Measurements from ENCODE around the gene PRKCE.
"Not testable (repeated sequence)": the region's sequence is repeated elsewhere in the genome, so short reads cannot be mapped to it uniquely, and the experiment has no call there.

The PRKCE gene

DNA sequence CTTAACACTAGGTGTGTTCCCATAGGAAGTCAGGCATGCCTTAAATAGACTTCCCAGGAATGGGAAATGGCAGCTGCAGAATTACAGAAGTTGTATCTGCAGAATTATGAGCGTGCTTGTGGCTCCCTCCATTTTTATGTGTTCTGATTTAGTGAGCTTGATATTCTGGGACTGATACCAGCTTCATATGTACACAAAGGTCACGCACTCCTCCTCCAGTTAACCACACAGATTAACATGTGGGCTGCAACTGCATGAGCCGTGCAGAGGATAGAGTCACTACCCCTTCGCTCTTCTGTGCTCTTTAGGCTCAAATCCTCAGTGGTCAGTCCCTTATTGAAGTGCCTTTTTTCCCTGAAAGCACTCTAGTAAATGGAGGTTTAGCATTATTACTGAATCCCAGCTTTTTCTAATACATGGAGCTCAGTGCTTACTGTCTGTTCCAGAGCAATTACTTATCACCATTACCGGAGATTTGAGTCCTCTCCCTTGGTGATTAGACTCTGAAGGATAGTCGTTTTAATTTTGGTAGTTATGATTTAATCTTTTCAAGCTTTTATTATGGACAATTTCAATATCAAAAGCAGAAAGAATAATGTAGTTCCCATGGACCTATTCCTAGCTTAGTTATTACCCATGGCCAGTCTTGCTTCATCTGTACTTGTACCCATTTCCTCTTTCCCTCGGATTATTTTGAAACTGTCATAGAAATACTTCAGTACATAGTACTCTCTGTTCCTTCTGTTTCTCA, 238.3 kb downstream of the PRKCE start:
- DNase-seq (ENCODE audit: low read depth), result no peak

DNA sequence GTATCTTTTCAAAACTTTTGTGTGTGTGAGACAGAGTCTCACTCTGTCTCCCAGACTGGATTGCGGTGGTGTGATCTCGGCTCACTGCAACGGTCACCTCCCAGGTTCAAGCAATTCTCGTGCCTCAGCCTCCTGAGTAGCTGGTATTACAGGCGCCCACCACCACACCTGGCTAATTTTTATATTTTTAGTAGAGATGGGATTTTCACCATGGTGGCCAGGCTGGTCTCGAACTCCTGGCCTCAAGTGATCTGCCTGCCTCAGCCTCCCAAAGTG, 238.8 kb downstream of the PRKCE start:
- not testable (repeated sequence) for DNase-seq (ENCODE audit: low read depth)

DNA sequence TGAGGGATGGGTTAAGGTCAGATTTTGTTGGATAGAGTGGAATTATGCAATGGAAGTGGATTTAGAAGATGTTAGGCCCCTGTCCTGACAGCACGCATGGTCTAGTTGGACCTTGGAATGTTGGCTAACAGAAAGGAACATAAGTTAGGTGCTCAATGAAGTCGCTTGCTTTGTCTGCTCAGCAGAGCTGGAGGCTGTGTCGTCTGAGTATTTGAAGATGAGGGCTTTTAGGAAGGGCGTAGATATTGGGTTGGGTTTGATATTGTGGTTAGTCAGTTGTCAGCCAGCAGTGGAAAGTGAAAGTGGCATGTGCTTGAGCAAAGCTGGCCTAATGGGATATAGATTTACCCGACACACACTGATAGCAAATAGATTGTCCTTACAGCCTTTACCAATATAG, 239.3 kb downstream of the PRKCE start:
- DNase-seq (ENCODE audit: low read depth), result no peak

- no peak for DNase-seq (ENCODE audit: low read depth)
These were observed 240.4 kb downstream of the PRKCE start for GRCh38 chr2:45891719-45892424.

DNA sequence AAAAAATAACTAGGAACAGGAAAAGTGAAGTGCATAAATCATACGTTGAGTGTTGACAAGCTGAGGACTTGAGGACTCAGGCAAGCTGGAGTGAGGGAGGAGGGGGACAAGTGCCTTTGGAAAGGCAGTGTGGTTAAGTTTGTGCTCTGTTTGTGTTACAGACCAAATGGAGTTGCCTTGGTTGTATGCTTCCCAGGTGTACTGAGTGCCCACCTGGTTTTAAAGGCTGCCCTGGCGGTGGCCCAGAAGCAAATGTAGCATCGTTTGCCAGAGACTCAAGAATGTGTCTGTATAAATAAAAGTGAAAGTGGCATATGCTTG, 240.9 kb downstream of the PRKCE start:
- no peak for DNase-seq (ENCODE audit: low read depth)

GRCh38 chr2:45892757-45893156, 241.3 kb downstream of the PRKCE start:
- no peak for DNase-seq (ENCODE audit: low read depth)

DNA sequence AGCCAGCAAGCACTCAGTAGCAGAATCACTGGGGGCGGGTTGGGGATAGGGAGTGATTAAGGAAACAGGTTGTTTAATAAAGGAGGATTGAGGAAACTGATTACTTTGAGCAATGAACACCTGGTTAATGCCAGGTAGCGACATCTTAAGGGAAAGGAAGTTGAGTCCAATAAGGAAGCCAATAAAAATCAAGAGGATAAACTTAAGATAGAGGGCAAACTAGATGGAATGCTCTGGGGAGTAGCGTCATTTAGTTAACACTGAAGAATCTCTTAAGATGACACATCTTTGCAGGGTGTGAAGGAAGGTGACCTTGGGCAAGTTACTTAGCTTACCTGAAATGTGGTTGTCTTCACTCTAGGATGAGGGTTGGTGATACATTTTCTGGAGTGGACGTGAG, 242.7 kb downstream of the PRKCE start:
- DNase-seq (ENCODE audit: low read depth), result no peak

- no peak for DNase-seq (ENCODE audit: low read depth)
These were observed 243.9 kb downstream of the PRKCE start for GRCh38 chr2:45895241-45895861.

GRCh38 chr2:45896311-45896710, 244.8 kb downstream of the PRKCE start:
- DNase-seq (ENCODE audit: low read depth), result no peak

- DNase-seq (ENCODE audit: low read depth), result no peak
These were observed 246.4 kb downstream of the PRKCE start for GRCh38 chr2:45897842-45898241.

GRCh38 chr2:45898819-45899218, 247.3 kb downstream of the PRKCE start:
- DNase-seq (ENCODE audit: low read depth), result no peak

DNA sequence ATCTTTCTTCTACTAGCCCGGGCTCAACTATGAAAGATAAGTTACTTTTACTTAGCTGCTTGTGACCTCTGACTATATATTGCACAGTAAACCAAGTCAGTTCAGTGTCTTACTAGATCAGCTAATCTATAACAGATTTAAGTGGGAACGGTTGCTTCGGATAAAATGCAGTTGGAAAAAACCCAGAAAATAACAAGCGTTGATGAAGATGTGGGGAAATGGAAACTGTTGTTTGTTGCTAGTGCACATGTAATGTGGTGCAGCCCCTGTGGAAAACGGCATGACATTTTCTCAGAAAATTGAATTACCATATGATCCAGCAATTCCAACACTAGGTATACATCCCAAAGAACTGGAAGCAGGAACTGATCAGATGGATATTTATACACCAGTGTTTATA, 248.5 kb downstream of the PRKCE start:
- DNase-seq (ENCODE audit: low read depth), result no peak

DNA sequence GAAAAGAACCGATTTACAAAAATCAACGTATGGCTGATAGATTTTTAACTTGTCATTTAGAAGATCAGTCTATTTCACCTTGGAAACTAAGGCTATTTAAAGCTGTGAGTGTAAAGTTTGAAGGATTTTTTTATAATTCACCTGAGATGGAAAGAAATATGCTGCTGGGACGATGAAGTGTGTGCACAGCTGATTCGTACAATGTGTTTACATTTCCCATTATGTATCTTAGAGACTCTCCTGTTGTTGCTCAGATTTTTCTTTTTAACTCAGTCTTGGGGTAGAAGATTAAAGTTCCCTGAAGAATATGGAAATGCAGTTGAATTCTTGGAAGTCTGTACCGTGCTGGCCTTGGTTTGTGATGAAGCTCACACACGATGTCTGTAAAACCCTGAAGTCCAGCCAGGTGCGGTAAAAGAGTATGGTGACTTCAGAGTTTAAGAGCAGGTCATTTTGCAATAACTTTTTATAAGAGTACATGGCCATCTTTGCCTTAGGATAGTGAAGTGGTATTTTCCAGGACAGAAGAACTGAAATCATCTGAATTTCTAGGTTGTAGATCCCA, 250.1 kb downstream of the PRKCE start:
- no peak for DNase-seq (ENCODE audit: low read depth)

GRCh38 chr2:45902380-45902779, 250.9 kb downstream of the PRKCE start:
- DNase-seq (ENCODE audit: low read depth), result no peak

- no peak for DNase-seq (ENCODE audit: low read depth)
These were observed 251.4 kb downstream of the PRKCE start for GRCh38 chr2:45902781-45903375.

DNA sequence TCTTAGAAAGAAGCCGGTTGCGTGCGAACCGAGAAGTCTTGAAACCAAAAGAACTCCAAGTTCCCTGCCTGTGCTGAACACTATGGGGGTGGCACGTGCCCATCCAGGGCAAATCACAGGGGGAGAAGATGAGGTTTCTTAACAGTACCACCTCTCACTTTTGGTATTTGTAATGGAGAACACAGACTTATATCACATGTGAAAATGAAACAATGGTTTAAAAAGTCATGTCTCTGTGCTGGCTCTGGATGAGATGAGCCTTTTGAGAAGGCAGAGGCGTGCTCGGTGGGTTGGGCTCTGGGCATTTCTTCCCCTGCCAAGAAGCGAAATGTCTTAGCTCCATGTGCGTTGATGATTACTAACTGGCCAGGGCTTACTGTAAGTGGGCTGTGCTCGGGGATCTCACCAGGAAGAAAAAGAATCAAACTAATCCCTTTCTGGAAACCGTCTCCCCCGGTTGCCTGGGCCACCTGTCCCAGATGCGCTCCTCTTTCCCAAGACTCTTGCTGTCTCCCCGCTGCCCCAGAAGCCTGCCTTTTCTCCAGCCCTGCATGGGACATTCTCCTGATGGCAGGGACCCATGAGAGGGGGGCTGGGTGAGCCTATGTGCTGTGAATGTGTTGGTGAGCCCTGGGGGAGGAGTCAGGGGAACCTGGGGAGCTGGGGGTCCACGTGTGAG, 252.9 kb downstream of the PRKCE start:
- no peak for DNase-seq (ENCODE audit: low read depth)

DNA sequence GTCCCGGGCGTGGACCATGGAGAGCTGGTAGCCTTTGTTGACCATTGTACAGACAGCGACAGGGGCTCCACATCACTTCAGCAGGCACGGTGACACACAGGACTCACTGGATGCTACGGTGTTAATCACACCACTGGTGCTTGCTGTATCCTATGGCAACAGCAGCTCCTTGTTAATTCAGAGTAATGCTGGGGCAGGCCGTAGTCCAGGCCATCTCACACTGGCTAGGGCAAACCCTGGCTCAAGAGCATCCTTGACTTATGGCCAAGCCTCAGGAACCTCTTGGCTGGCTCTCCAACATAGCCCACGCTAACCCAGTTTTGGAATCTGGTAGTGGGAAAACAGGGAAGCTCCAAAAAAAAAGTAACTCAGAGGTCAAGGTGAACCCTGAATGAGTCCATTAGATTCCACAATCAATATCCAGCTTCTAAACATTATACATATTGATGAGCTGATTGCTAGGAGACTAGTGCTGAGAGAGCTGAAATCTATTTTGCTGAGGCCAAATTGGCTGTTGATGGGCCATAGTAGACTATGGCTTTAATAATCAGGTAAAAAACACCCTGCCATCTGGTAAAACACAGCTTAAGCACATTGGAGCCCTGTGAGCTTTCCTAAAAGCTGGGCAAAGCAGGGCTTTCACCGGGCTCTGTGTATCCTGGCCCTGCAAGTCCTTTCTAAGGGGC, 253.6 kb downstream of the PRKCE start:
- DNase-seq (ENCODE audit: low read depth), result no peak

- no peak for DNase-seq (ENCODE audit: low read depth)
These were observed 254.1 kb downstream of the PRKCE start for GRCh38 chr2:45905632-45905958.

DNA sequence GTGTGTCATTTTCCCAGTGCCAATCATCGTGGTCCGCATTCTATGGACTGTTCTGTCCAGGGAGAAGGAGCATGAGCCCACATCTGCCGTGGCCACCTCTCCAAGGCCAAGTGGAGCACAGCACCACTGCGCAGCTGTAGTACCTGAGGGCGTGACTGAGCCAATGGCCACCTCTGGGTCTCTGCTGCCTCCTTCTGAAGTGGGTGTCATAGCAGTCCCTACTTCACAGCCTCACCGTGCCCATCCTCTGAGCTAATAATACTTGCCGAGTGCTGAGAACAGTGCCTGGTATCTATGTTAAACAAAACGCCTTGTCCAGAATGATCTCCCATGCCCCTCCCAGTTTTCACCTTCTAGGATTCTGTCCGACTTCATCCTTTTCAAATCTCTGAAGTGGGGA, 256.1 kb downstream of the PRKCE start:
- no peak for DNase-seq (ENCODE audit: low read depth)

- no peak for DNase-seq (ENCODE audit: low read depth)
These were observed 257.1 kb downstream of the PRKCE start for GRCh38 chr2:45908316-45909170.

- DNase-seq (ENCODE audit: low read depth), result no peak
These were observed 257.7 kb downstream of the PRKCE start for GRCh38 chr2:45909171-45909565.

Data from stimulated activated CD8-positive, alpha-beta memory T cell treated with anti-CD3 and anti-CD28 coated beads, Interleukin-15, amount 100 ng/mL, for 24 hours (primary cell).